Left lung (tissue), 10 donors: ENCODE results near the gene DSCAM. TPM values are rescaled to one million over a fixed set of nuclear protein-coding genes. Genes with fewer than 3 reads are reported as not detected.

Source experiments
- ATAC-seq: fragments of 200-7000 bp; cut with Tn5 transposase; one replicate; pipeline ENCODE4 v1.9.1; 2020; ENCODE audit warnings: moderate library complexity
- DNase-seq, 4 donors: peaks; one replicate each; pipeline ENCODE4 v3.0.0-alpha.2; 2013 to 2020
- H3K27ac ChIP-seq, 2 donors: fragments of 200-600 bp; sonication (generic) in 1 of 2; one replicate each; pipeline versions ENCODE4 v1.5.0 to v1.8.0; 2020 to 2021
- H3K27me3 ChIP-seq, 2 donors: fragments of 200-600 bp; sonication (generic) in 1 of 2; one replicate each; pipeline versions ENCODE4 v1.5.0 to v1.8.0; 2020 to 2021
- H3K36me3 ChIP-seq, 2 donors: fragments of 200-600 bp; sonication (generic) in 1 of 2; one replicate each; pipeline versions ENCODE4 v1.5.0 to v1.8.0; 2020 to 2021
- H3K4me1 ChIP-seq, 2 donors: fragments of 200-600 bp; one replicate each; pipeline ENCODE4 v1.8.0; 2021
- H3K4me3 ChIP-seq, 2 donors: fragments of 200-600 bp; sonication (generic) in 1 of 2; one replicate each; pipeline versions ENCODE4 v1.5.0 to v1.8.0; 2020 to 2021; ENCODE audit warnings: mild to moderate bottlenecking in 1 of 2
- H3K9me3 ChIP-seq, 2 donors: fragments of 200-600 bp; sonication (generic) in 1 of 2; one replicate each; pipeline versions ENCODE4 v1.5.0 to v1.8.0; 2020 to 2021
- CTCF ChIP-seq, 2 donors: fragments of 200-600 bp; sonication (generic) in 1 of 2; IDR thresholded peaks; one replicate each; pipeline versions ENCODE4 v1.5.0 to v1.8.0; 2021; ENCODE audit warnings: antibody characterized with exemption in 2 of 2
- intact Hi-C, 2 donors: fragments of 100-400 bp; cut with DNase I; formaldehyde crosslinking; loops; one replicate each; pipeline versions ENCODE4 v1.11.2 to v1.14.2; 2022
- polyA plus RNA-seq, 6 donors: library from polyadenylated mRNA; unstranded; fragments of 120-200 nt; gene quantifications; one replicate each; pipeline ENCODE4 v1.2.1, GENCODE V29; 2013; ENCODE audit not compliant: insufficient read length in 6 of 6
- total RNA-seq, 2 donors: library from RNA; stranded (reverse); fragmentation: NEBNext Ultra II Directional; extraction: Animal tissue kit (Norgen Biotek cat#: 25700); gene quantifications; one replicate each; pipeline ENCODE4 v1.2.1, GENCODE V29; 2021
- donor health status: DM: no; HTN: yes; CAD: no.
- donor health status: DM: no; HTN: no; CAD: no.

Gene DSCAM
- total and polyA plus RNA-seq, 8 donors: 0.03 to 0.24 (median 0.07) TPM; not detected in 1

GRCh38 chr21:40128891-40129290 is 718.1 kb downstream of the DSCAM start:
- peaks cover 0 to 8% of the 10 kb centered on the region in 2 donors for H3K27me3 ChIP-seq
- ATAC-seq: no peak
- no peak overlapping the region for H3K27ac ChIP-seq
- H3K4me1 ChIP-seq: no peaks in the 10 kb centered on the region
- DNase-seq: no peak
- H3K36me3 ChIP-seq: no peaks in the 10 kb centered on the region
- TF ChIP-seq CTCF (IDR thresholded peaks at IDR 0.05): no peak
- intact Hi-C loops: no loop called here
- H3K4me3 ChIP-seq: no peak overlapping the region
- H3K9me3 ChIP-seq: no peaks in the 10 kb centered on the region

GRCh38 chr21:40120940-40121575 is 725.9 kb downstream of the DSCAM start:
- Histone ChIP-seq H3K36me3 (no peaks in the 10 kb centered on the region), H3K27me3 (peaks cover 0 to 5% of the 10 kb centered on the region in 2 donors), H3K4me3 (no peak overlapping the region), H3K9me3 (no peaks in the 10 kb centered on the region), H3K4me1 (no peaks in the 10 kb centered on the region), H3K27ac (no peak overlapping the region)
- peak; percentile 57 to 62 for TF ChIP-seq CTCF (IDR thresholded peaks at IDR 0.05)
- intact Hi-C loops: no loop called here
- peak; percentile 70 for ATAC-seq
- DNase-seq: peak in 2 of 4 donors; percentile 26 to 47

DNA sequence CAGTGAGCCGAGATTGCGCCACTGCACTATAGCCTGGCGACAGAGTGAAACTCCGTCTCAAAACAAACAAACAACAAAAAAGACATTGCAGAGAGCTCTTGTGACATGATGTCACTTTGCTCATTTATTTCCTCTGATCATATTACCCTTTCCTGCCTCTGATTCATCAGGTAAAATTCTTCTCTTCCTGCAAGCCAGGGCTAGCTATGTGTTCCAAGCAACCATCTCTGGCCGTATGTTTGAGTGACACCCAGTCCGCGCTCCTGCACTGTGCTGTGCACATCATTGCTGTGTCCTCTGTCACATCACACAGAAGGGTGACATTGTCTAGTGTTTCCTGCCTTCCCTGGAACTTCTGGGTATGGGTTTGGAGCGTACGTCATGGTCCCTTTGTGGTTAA is 728.4 kb downstream of the DSCAM start:
- ATAC-seq: no peak
- H3K27me3 ChIP-seq: peaks cover 0 to 5% of the 10 kb centered on the region in 2 donors
- DNase-seq: peak in 1 of 4 donors; percentile 23
- TF ChIP-seq CTCF (IDR thresholded peaks at IDR 0.05): no peak
- intact Hi-C loops: no loop called here
- H3K9me3 ChIP-seq: no peaks in the 10 kb centered on the region
- no peak overlapping the region for H3K27ac ChIP-seq
- no peaks in the 10 kb centered on the region for H3K36me3 ChIP-seq
- H3K4me3 ChIP-seq: no peak overlapping the region
- H3K4me1 ChIP-seq: no peaks in the 10 kb centered on the region

DNA sequence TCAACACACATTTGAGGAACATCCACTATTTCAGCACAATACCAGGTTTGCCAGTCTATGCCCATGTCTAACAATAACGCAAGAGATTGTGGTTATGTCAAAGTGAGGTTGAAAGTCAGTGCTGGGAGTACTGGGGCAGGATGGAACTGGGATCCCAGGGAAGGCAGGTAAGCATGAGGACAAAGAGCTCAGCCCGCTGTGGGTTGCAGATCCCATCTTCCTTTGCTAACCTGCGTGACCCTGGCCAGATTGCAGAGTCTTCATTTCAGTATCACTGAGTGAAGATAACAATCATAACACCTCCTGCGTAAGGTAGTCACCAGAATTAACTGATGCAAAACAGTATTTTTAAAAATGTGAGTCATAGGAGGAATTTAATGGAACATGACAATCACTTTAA is 729.7 kb downstream of the DSCAM start:
- Histone ChIP-seq H3K27ac (no peak overlapping the region), H3K4me3 (no peak overlapping the region), H3K36me3 (no peaks in the 10 kb centered on the region), H3K9me3 (no peaks in the 10 kb centered on the region), H3K4me1 (no peaks in the 10 kb centered on the region), H3K27me3 (peaks cover 0 to 5% of the 10 kb centered on the region in 2 donors)
- DNase-seq (no peak), ATAC-seq (no peak)
- intact Hi-C loops: no loop called here
- TF ChIP-seq CTCF (IDR thresholded peaks at IDR 0.05): no peak

- no peak for TF ChIP-seq CTCF (IDR thresholded peaks at IDR 0.05)
- Histone ChIP-seq H3K9me3 (no peaks in the 10 kb centered on the region), H3K27ac (no peak overlapping the region), H3K4me1 (no peaks in the 10 kb centered on the region), H3K4me3 (no peak overlapping the region), H3K27me3 (no peaks in the 10 kb centered on the region), H3K36me3 (no peaks in the 10 kb centered on the region)
- DNase-seq (no peak), ATAC-seq (no peak)
- intact Hi-C loops: no loop called here
These were observed 731.2 kb downstream of the DSCAM start for GRCh38 chr21:40115775-40116174.
